NK-92 (cell line): ENCODE results near the gene NEGR1.

Experiments used
- DNase-seq: peaks from one replicate; lab custom pipeline; 2025; ENCODE audit not compliant: unreplicated experiment; lab: John Stamatoyannopoulos, UW

Gene NEGR1

DNA sequence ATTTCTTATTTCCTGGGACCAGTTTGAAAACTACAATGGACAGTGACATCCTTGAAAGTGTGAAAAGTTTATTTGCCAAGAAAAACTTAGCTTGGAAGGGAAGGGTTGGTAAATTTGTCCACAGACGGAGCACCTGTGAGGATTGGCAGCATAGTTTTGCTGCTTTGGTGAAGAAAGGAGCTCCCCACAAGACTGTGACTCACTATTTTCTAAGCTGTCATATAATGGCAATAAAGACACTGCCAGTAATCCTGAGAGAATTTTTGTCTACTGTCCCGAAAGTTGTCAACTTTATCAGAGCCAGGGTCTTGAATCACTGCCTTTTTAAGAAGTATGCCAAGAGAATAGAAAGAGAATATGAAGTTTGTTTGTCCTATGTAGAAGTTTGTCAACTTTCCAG lies 230.8 kb downstream of the NEGR1 start:
- DNase-seq, result no peak

DNA sequence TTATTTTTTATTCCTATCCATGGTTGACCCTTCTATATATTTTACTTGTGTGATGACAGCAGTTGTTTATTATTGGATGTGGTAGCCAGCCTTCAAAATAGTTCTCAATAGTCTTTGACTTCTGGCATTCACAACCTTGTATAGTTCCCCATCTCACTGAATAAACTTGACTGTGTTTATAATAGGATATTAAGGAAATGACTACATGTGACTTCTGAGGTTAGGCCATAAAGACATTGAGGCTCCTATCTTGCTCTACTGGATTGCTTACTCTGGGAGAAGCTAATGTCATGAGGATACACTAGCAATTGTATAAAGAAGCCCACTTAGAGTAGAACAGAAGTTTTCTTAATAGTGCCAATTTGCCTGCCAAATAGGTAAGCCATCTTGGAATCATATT lies 231.8 kb downstream of the NEGR1 start:
- no peak for DNase-seq

DNA sequence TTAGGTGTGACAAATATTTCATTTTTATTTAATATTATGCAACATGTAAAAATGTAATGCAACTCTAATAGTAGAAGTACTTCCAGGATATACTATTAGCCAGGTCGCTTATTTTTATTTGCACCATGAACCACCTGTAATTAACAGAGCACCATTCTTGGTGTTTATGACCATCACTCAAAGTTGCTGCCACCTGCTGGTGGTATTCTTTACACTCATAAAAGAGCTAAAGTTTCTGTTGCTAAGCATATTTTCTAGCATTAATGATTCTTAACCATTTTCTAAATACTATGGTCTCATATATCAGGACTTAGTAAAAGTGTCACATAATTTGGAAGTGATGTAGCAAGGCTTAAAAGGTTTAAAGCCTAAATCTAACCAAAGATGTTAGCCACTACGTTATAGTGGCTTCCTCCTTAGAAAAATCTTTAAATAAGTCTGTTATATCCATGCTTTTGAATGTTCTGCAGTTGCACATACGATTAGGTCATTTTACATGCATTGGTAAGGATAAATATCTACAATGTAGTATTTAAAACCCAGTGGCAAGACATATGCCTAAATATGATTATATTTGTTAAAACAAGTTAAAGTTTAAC lies 244.5 kb downstream of the NEGR1 start:
- no peak for DNase-seq

DNA sequence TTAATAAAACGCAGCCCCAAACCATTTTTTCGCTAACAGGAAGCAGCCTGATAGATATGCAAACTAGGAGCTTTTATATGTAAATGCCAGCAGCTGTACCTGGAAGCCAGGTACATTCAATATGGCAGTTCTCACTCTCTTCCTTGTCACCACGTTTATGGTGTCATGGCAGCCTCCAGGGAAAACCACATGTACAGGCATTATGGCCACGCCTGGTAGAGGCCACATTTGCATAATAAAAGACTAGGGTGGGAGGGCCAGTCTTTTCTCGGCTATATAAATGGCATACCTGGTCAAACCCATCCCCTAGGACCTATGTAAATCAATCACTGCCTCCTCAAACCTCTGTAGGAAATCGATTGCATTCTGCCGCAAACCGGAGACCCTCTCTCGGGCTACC lies 247.5 kb downstream of the NEGR1 start:
- DNase-seq, result no peak

DNA sequence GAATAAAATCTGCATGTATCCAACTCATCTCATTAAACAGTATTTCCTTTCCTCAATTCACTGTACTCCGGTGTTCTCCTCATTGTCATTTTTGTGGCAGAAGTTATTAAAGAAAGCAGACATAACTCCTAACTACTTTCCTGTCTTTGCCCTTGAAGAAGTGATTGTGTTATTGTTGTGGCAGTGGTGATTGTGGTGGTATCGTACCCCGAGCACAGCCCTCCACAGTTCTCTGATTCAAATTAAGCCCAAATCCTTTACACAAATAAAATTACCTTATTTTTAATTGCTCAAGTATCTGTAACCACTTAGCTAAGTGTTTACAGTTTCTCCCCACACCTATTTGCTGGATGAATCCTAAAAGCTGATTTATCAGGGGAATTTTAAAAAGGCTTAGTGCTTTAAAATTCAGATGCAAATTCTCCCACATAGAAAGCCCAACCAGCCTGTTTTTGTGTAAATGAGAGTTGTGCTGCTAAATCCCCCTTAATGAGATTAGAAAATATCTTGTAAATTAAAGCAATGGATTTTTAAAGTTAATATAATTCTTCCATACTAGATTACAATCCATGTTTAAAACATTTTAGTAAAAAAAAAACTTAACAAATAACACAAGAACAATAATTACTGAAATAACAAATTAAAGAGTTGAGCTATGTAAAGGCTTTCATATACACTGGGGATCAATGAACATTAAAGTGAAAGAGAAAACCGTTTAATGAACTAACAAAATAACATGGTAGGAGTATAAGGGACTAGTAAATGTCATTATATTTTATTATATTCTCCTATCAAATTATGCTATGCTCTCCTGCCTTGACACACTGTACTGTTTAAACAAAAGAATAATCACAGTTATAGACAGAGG lies 259.0 kb downstream of the NEGR1 start:
- DNase-seq, result no peak

DNA sequence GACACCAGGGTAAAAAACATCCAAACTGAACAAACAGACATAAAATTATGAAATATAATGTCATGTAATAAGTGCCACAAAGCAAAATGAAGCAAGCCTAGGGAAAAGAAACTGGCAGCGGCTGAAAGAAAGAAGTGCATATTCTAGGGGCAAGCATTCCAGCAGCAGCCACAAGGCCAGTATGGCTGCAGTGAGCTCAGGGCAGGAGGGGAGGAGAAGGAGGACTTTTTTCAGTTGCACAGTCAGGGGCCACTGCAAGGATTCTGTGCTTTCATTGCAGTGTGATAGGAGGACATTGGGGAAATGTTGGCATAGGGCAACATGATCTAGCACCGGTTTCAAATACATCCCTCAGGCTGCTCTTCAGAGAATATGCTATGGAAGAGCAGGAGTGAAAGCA lies 263.8 kb downstream of the NEGR1 start:
- DNase-seq, result no peak

DNA sequence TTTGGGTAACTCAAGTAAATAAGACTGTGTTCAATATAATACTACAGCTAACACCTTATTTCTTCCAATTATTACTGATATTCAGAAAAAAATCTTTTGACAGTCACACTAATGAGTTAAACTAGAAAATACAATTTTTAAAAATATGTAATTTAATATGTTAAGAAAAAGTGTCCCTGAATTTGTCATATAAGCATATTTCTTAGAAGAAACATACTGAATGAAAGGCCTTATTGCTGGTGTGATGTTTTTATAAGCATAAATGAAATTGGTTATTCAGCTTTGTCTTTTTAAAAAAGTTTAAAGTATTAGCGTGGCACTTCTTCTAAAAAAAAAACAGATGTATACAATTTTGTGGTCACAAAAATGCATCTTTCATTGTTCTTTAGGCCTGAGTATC lies 267.3 kb downstream of the NEGR1 start:
- no peak for DNase-seq

DNA sequence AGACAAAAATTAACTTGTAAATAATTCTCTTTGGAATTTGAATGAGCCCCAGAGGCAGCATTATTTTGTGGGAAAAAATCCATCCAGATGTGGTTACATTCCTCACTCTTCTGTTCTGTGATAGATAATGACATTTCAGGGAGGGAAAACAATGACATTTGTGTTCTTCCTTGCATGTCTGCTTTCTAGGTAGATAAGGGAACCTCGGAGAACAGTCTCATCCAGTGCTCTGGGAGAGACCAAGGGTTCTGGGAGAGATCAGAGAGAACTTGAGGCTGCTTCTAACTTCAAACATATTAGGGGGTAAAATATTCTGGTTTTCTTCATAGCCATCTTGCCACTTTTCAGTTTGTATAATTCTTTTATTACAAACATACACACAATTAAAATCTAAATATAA lies 269.2 kb downstream of the NEGR1 start:
- DNase-seq, result no peak

DNA sequence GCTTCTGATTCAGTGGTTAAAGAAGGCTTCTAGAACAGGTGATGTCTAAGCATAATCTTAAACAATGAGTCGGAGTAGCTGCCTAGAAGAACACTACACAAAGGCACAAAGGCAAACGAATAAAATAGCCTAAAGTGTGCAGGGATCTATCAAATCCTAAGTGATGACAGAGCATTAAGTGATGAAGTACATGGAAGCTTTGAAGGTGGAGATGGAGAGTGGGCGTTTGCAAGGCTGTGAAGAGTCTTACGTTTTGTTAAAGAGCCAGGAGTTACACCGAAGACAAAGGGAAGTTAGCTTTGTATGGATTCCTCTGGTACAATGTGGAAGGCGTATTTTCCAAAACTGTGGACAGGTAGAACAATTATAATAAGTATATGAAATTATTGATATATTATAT lies 270.6 kb downstream of the NEGR1 start:
- DNase-seq, result no peak

DNA sequence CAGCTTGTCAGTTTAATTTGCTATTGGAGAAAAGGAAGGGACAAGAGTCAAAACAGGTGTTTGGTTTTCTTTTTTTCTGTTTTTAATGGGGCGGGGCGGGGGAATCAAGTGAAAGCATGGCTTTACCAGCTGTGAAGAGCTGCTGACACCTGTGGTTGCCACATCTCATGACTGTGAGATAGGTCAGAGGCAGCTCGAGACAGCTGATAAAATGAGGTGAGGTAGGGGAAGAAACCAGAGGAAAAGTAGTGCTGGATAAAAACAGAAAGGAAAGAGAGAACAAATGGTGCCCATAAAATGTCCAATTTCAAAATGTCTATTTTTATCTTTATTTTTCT lies 272.3 kb downstream of the NEGR1 start:
- no peak for DNase-seq

DNA sequence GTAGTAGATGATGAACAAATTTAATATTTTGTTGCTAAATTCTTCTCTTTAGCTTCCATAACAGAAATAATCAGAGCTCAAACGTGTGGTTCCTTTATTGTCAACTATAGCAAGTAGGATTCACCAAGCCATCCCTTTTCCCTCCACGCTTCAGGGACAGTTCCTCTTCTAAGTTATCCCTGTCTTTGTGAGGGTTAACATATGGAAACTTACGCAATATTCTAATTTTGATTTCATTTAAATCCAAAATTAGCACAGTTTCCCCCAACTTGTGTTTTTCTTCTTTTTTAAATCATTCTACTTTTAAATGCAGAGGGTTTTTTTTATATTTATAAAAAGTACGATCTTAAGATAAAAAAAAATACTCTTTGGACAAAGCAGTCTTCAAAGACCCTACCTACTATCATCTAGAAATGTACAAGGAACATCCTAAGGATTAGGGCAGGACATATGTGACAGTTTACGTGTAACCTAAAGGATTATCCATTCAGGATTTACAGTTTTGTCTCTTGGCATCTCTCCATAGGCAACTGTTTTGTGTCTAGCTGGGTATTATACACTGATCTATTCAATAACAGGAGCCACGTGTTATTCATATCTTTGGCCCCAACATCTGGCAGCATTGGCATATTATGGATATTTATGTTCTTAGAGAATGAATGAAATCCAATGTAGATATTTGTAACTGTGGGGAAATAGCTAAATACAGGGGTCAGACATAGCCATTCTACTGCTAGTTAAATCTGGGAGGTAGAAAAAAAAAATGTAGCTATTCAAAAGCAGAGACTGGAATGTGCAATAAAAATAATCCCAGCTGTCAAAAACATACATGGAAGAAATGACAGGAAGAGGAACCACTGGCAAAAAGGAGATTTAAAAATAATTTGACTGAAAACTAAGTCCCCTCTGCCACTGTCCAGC lies 272.9 kb downstream of the NEGR1 start:
- DNase-seq, result no peak

DNA sequence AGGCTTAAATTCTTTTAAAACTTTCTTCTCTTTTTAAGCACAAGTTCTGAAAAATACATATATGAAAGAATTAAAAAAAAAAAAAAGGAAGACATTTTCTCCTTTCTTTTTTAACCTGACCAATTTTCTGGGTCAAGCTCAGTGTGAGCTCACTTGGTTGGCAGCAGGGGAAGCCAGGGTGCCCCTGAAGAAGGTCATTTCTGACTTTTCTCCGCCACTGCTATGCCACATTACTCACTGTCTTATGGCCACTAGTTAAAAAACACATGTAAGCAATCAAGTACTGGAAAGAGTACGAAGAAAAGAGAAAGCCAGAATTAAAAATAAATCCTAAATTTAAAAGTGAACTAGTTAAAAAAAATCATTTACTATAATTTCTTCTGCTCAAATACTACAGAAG lies 275.0 kb downstream of the NEGR1 start:
- DNase-seq, result no peak

DNA sequence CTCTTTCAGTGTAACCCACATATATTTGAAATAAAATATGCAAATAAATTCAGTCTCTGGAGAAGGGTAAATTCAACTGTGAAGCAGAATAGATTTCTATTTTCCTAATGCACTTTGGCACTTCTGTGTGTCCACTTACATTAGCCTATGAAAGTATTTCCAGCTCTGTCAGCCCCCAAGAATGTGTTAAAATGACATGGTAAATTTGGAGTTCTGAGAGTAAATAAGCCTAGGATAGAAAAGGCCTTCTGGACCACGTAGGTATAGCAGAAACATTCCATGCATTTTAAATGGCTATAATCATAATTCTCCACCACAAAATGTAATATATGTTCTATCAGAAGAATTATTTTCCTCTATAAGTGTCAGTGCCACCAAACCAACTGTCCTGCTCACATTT lies 276.2 kb downstream of the NEGR1 start:
- DNase-seq, result no peak

DNA sequence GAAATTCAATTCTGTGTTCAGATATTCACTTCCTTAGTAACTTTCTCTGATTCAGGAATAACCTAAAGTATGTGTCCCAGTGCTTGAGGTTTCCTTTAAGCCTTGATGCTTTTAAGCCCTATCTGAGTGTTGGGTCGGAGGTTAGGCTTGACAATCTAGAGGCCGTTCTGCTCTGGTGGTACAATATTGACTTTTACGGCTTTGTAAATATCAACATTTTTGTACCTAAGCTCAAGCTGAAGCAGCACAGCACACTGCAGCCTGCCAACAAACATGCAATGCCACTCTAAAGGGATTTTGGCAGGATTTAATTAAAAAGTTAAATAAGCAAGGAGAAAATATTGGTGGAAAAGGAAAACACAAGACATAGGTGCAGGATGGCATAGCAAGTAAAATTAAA lies 279.2 kb downstream of the NEGR1 start:
- no peak for DNase-seq

DNA sequence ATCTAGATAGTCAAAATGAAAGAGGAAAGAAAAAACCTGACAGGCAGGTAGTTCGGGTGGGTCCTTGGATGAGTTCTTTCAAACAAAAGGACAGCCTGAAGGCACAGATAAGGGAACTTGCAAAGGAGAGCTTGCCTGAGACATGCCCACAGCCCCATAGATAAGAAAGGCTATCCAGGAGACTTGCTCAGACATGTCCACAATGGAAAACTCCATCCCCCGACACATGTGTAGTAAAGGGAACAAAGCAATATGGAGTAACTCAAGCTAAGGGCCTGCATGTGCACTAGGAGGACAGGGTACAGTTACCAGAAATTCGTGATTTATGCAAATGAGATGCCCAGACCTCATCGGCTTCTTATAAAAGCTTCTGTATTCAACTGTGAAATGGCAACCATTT lies 281.5 kb downstream of the NEGR1 start:
- no peak for DNase-seq

DNA sequence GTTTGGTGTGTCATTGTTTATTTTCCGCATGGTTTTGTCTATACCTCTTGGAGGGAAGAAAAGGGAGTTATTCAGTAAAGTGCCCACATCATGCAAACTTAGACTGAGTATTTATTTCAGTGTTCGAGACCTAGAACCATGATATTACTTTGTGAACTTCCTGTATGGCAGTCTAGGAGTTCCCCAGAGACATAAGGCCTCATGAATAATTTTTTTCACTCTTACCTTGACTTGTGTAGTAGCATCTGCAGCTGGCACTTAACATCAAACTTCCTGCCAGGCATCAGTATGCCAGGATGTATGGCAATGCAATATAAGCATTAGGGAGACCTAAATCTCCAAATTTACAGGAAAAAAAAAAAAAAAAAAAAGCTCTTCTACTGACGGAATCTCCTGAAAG lies 287.7 kb downstream of the NEGR1 start:
- no peak for DNase-seq

DNA sequence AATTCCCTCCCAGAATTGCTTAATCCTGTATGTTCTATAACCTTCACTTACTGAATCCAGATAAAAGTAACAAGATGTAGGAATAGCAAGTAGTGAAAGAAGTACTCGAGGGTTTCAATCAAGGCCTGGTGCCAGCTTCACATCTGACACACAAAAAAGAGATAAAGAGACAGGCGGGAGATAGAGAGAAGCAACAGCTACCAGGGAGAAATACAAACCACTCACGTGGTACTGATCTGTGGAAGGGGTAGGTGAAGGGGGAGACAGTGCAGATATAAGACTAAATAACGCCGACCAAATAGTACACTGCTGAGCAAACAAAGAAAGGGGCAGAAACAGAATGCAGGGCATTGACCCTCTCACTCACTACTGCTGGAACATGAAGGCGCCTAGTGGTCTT lies 295.2 kb downstream of the NEGR1 start:
- DNase-seq, result no peak

DNA sequence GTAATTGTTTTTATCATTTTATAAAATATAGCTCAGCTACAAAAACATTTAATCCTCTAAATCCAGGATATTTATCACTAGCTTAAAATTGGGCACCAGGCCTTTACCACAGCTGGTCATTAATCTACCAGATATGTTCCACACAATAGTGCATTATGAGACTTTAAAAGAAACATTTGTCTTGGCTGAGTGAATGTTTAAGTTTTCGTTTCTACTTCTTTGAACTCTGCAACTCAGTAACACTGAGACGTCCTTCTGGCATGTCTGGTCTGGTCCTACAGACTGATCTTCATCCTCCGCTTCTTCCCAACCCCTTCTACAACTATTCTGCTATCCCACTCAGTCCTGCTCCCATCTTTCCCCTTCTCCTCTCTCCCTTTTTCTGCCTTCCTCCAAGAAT lies 296.2 kb downstream of the NEGR1 start:
- no peak for DNase-seq

DNA sequence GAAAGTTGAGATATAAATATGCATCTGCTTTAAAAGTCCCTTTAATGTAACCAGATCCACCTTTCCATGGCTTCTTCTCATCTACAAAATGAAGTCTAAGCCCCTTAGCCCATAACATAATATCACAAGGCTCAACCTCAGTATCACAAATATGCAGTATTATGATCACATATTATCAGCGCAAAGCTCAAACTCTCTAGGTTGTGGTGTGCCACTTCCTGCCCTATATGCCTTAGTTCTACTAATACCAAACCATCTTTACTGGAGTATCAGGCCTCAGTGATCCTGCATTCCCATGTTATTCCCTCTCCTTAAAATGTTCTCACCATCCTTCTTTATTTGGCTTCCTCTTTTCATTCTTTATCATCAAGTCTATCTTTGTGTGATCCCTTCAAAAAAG lies 301.8 kb downstream of the NEGR1 start:
- DNase-seq, result no peak

DNA sequence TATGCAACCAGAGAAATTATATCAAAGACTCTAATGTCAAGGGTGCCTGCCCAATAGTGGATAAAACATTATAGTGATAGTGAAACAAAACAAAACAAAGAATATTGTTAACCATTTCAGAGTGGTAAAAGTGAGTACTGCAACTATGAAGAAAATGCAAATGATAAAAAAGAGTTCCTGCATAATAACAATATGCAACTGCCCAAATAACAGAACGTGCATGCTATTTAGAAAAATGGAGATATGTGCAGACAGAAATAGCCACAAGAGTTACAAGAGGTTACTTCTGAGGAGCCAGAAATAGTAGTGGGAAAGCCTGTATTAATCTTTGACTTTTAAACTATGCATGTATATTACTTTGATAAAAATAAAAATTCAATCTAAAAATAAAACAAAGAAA lies 302.5 kb downstream of the NEGR1 start:
- no peak for DNase-seq

DNA sequence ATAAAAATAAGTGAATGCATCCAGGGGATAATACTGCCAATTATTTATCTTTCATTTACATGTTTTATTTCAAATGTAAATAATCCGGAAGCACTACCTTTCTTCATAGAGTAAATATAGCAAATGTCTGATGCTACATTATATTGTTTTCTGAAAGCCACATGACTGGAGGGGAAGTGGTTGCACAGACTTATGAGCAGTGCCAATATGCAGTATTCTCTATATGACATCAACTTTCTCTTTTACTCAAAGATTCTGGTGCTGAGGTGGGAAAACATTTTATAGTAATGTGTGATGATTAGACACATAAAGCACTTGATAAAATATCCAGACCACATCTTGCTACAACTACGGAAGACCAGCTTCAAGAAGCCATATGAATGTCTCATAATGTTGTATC lies 314.7 kb downstream of the NEGR1 start:
- DNase-seq, result no peak

DNA sequence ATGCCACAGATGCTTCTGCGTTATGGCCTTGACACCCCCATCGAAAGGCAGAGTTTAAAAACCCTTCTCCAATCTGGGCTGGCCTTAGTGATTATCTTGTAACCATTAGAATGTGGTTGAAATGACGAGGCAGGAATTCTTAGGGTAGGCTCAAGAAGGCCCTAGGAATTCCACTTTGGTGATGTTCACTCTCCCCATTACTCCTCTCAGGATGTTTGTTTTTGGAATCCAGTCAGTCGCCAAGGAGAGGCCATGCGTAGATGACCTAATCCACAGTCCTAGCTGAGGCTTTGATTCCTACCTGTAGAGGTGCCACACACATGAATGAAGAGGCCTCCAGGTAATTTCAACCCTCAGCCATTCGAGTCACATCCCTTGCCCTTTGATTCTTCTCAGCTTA lies 318.2 kb downstream of the NEGR1 start:
- DNase-seq, result no peak
